Kidney tubule cell (primary cell): ENCODE measurements around the gene TMEM59.
"Not testable (repeated sequence)": the region's sequence is repeated elsewhere in the genome, so short reads cannot be mapped to it uniquely, and the experiment has no call there.

ENCODE experiments used
- DNase-seq: peaks from one replicate; pipeline ENCODE4 v3.0.0-alpha.2; 2018; ENCODE audit warnings: low spot score

Gene TMEM59

DNA sequence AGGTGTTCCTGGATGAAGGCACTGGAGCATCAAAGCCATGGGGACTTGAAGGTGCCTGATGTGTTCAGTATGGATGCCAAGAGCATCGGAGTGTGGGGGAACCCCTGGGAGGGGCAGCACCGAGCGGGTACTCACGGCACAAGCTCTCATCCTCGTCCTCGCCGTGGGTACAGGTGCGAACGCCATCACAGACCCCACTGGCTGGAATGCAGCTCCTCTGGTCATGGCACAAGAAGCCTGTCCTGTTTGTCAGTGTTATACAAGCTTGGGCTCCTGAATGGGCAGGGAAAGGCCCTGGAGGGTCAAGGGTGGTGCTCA, 41.0 kb downstream of the TMEM59 start:
- DNase-seq, result no peak

DNA sequence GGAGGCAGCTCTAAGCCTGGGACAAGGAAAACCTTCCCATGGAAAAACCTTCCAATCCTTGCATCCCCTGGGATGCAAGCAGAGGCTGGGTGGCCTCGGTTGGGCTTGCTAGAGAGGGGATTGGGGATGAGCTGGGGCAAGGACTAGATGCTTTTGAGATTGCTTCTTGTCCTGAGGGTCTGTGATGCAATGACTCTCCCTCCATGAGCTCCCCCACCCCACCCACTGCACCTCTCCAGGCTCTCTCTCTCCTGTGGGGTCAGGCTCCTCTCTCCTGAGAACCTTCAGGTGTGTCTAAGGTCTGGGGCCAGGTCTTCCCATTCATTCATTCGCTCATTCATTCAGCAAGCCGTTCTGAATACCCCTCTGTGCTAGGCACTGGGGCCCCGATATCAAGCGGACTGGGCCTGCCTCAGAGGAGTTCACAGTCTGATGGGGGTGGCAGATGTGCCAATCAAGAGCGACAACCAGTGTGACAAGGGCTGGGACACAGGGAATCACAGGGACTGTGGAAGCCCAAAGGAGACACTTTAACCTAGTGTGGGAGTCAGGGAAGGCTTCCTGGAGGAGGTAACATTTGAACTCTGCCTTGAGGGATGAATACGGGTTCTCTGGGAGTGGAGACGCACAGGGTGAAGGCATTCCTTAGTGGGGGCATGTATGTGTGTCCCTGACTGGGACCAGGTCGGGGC, 41.5 kb downstream of the TMEM59 start:
- no peak for DNase-seq

DNA sequence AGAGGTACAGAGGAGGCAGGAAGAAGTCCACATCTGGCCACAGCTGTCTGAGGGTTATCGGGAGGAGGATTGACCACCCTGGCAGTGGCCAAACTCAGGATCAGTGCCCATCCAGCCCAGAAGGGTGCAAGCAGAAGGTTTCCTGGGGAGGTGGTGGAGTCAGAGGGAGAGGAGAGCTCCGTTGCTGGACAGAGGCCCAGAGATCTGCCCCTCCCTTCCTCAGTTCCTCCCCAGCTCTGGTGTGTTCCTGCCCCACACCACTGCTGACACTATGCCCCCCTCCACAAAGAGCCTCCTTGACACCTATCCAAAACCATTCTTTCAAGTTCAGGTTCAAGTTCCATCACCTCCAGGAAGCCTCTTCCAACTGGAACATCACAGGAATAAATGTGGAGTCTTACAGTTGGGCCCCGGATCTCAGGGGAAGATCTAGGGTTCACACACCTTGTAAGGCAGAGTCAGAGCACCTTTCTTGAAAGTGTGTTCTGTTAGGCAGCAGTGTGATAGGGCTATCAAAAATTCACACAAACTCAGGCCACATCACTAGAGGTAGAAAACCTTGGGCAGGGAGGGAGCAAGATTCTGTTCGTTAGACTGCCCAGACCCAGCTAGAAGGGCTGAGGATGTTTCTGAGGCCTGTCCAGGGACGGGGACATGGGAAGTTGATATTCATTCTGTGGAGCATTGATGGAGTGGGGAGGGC, 42.4 kb downstream of the TMEM59 start:
- no peak for DNase-seq

DNA sequence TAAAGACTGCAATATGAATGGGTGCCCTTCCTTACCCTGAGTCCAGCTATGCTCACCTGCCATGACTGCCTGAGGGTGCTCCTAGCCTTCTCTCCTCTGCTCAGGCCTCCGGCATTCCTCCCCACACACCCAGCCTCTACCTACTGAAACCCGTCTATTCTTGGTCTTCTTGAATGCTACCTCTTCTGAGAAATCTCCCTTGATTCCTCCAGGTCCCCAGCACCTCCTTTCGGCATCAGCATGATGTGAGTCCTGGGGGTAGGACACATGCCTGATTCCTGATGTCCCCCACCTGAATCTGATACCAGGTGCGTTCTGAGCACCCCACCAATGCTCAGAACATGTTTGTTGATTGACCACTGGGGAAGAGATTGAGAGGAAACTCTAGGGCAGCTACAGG, 43.6 kb downstream of the TMEM59 start:
- DNase-seq, result no peak

DNA sequence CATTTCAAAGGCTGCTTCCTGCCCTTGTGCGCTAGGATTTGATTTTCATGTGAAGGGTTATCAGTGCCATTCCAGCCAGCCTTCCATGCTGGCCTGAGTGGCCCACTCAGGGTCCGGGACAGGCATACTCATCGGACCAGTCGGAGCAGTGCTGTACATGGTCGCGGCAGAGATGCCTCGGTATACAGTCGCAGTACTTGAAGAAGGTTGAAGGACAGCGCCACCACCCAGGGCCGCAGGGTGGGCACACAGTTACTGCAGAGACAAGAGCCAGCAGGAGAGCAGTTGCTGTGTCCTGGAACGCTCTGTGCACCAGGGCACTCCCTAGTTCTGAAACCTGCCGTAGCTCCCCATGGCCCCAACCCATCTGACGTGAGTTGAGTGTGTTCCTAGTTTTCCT, 44.1 kb downstream of the TMEM59 start:
- no peak for DNase-seq

DNA sequence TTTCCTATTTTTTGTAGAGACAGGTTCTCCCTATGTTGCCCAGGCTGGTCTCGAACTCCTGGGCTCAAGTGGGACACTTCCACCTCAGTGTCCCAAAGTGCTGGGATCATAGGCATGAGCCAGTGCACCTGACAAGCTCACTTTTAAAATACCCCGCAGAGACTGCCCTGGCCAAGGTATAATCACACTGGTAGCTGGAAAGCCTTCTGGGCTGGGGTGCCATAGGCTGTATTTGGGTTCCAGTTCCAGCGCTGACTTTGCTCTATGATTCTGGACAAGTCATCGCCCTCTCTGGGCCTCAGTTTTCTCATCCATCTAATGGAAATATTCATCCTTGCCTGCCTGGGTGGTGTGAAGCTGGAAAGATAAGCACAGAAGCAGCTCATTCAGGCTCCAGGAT, 45.4 kb downstream of the TMEM59 start:
- no peak for DNase-seq

DNA sequence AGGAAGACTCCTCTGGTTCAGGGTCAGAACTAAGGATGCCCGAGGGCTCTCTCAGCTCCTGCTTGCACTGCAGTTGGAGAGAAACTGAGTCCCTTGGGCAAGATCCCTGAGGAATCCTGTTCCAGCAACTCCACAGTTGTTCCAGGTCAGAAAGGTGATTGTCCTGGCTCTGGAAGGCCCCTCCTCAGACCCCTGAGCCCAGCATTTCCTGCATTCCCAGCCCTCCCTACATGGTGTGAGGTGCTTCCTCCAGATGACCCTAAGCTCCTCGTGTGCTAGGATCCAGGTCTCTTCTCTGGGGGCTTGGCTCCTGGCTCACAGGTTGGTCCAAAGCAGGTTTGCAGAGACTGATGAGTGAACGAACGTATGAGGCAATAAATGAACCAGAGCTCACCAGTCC, 46.5 kb downstream of the TMEM59 start:
- DNase-seq, result no peak

DNA sequence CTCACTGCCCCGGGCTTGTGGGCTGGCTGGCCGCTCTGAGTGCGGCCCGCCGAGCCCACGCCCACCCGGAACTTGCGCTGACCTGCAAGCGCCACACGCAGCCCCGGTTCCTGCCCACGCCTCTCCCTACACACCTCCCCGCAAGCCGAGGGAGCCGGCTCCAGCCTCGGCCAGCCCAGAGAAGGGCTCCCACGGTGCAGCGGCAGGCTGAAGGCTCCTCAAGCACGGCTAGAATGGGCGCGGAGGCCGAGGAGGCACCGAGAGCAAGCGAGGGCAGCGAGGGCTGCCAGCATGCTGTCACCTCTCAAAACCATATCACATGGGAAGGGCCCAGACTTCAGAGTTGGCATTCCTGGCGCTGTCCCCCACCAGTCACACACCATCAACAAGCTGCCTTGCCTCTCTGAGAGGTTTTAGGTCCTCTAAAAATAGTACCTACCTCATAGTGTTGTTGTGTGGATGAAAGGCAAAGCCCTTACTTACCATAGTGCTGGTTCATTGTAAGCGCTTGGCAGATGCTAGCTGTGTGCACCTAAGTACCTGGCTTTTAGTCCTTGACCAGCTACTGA, 48.4 kb downstream of the TMEM59 start:
- no peak for DNase-seq

DNA sequence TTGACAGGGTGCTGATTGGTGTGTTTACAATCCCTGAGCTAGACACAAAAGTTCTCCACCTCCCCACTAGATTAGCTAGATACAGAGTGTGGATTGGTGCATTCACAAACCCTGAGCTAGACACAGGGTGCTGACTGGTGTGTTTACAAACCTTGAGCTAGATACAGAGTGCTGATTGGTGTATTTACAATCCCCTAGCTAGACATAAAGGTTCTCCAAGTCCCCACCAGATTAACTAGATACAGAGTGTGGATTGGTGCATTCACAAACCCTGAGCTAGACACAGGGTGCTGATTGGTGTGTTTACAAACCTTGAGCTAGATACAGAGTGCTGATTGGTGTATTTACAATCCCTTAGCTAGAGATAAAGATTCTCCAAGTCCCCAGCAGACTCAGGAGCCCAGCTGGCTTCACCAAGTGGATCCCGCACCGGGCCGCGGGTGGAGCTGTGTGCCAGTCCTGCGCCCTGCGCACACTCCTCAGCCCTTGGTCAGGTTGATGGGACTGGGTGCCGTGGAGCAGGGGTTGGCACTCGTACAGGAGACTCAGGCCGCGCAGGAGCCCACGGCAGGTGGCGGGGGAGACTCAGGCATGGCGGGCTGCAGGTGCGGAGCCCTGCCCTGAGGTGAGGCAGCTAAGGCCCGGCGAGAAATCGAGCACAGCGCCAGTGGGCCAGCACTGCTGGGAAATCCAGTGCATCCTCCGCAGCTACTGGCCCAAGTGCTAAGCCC, 49.1 kb downstream of the TMEM59 start:
- not testable (repeated sequence) for DNase-seq

DNA sequence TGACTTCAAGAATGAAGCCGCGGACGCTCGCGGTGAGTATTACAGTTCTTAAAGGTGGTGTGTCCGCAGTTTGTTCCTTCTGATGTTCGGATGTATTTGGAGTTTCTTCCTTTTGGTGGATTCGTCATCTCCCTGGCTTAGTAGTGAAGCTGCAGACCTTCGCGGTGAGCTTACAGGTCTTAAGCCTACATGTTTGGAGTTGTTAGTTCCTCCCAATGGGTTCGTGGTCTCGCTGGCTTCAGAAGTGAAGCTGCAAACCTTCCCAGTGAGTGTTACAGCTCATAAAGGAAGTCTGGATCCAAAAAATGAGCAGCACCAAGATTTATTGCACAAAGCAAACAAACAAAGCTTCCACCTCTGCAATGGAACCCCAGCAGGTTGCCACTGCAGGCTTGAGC, 49.8 kb downstream of the TMEM59 start:
- DNase-seq, result no peak

DNA sequence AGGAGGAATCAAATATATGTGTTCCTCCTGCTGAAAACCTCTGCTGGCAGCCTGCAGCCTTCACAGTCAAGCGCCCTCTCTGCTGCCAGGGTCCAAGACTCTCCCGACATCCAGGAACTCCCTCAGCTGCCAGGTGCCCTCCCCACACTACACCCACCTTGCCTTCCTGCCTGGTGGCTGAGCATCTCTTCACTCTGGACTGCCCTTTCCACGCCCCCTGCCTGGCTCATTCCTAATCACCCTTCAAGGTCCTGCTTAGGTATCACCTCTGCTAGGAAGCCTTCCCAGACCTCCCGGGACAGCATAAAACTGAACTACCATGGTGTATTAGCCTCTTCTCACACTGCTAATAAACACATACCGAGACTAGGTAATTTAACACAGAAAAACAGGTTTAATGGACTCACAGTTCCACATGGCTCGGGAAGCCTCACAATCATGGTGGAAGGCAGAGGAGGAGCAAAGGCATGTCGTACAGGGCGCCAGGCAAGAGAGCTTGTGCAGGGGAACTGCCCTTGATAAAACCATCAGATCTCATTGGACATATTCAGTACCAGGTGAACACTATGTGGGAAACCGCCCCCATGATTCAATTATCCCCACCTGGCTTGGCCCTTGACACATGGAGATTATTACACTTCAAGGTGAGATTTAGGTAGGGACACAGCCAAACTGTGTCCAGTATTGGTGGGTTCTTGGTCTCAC, 50.3 kb downstream of the TMEM59 start:
- DNase-seq, result no peak

DNA sequence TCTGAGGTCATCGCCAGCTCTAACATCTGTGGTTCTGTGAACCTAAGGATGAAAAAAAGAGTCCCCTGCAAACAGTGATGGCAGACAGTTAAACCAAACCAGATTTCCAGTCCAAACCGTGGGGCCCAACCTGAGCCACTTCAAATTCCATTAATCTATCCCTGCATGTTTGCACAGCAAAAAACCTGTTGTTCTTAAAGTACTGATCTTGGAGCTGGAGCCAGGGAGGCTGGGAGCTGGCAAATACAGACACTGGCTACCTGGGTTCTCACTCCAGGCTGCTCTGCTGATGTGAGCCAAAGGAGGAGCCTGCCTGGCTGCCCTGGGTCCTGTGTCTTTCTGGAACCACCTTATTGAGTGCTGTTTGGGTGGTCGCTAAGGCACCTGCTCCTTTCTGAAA, 51.4 kb downstream of the TMEM59 start:
- DNase-seq, result no peak

DNA sequence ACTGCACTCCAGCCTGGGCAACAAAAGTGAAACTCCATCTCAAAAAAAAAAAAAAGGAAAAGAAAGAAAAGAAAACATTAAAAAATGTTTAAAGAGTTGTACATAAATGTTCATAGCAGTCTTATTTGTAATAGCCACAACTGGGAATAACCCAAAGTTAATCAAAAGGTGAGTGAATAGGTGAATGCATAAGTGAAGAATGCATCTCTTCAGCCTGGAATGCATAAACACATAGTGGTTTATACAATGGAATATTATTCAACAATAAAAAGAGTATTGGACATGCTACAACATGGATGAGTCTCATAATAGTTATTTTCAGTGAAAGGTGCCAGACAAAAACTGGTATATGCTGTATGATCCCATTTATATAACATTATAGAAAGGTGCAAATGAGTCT, 53.1 kb downstream of the TMEM59 start:
- no peak for DNase-seq

DNA sequence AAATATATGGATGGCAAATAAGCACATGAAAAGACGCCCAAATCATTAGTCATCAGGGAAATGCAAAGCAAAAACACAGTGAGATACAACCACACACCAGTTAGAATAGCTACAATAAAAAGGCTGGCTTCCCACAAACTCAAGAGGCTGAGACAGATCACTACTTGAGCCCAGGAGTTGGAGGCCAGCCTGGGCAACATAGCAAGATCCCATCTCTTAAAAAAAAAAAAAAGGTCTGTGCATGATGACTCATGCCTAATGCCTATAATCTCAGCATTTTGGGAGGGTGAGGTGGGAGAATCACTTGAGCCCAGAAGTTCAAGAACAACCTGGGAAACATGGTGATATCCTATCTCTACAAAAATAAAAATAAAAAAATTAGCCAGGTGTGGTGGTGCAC, 54.8 kb downstream of the TMEM59 start:
- DNase-seq, result no peak

DNA sequence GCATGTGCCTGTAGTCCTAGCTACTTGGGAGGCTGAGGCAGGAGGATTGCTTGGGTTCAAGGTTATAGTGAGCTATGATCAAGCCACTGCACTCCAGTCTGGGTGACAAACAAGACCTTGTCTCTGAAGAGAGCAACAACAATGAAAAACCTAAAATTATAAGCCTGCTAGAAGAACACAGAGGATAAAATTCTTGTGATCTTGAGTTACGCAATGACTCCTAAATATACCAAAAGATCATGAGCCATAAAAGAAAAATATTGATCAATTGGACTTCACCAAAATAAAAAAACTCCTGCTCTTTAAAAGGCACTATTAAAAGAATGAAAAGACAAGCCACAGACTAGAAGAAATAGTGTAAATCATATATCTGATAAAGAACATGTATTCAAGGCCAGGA, 57.3 kb downstream of the TMEM59 start:
- DNase-seq, result no peak

DNA sequence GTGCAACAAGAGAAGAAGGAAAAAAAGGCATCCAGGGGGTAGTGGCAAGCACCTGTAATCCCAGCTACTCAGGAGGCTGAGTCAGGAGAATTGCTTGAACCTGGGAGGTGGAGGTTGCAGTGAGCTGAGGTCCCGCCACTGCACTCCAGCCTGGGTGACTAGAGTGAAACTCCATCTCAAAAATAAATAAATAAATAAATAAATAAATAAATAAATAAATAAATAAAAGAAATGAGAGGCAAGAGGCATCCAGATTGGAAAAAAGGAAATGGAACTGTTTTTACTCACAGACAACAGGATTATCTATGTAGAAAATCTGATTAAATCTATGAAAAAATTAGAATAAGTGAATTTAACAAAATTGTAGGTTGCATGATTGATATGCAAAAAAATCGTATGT, 58.5 kb downstream of the TMEM59 start:
- not testable (repeated sequence) for DNase-seq

DNA sequence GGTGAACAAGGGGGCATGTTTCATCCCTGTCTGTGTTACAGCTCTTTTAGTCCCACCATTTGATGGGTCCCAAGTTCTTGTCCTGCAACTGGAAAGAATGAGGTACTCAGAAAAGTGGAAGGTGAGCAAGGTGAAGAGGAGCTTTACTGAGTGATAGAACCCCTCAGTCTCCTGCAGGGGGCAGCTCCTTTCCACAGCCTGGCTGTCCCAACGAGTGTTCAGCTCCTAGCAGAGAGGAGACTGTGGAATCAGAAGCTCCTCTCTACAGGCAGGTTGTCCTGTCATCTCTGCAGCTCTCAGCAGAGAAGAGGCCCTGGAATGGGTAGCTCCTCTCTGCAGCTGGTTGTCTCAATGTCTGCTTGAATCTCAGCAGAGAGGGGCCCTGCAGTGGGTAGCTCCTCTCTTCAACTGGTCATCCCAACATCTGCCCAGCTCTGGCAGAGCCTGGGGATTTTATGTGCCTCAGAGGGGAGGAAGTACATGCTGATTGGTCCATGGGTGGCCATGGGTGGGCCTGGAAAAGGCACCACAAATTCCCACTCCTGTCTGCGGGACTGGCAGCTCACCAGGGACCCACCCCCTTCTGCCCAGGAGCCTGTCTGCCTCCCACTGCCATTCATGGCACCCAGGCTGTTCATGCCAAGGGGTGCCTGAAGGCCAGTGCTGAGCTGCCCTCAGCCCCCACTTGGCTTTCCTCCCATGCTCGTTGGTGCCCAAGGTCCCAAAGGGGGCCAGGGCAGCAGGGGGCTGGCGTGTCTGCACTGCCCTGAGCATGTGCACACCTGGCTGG, 60.7 kb downstream of the TMEM59 start:
- no peak for DNase-seq

DNA sequence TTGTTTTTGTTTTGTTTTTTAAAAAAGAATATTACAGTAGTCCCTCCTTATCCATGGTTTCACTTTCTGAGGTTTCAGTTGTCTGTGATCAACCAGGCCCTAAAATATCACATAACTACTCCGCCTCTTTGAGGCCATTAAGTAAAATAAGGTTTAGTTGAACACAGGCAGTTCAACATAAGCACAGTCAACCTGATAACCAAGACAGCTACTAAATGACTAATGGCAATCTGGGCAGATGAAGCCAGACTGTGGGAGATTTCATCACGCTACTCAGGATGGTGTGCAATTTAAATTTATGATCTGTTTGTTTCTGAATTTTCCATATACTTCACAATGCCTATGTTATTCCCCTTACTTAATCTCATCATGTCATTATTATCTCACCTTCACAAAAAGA, 65.1 kb downstream of the TMEM59 start:
- DNase-seq, result no peak

DNA sequence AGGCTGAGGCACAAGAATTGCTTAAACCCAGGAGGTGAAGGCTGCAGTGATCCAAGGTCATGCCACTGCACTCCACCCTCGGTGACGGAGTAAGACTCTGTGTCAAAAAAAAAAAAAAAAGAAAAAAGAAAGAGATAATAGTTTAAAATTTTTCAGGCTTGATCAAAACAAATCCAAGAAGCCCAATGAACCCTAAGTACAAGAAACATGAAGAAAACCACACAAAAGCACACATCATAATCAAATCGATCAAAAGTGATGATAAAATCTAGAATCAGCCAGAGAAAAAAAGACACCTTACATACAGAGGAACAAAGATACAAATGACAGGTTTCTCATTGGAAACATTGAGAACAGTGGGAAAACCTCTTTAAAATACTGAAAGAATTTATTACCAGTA, 66.5 kb downstream of the TMEM59 start:
- no peak for DNase-seq

DNA sequence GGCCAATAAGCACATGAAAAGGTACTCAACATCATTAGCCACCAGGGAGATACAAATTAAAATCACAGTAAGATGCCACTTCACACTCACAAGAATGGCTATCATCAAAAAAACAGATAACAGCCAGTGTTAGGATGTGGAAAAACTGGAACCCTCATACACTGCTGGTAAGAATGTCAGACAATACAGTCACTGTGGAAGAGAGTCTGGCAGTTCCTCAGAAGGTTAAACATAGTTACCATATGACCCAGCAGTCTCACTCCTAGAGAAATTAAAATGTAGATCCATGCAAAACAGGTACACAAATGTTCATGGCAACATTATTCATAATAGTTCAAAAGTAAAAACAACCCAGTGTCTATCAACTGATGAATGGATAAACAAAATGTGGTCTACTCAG, 68.3 kb downstream of the TMEM59 start:
- no peak for DNase-seq

DNA sequence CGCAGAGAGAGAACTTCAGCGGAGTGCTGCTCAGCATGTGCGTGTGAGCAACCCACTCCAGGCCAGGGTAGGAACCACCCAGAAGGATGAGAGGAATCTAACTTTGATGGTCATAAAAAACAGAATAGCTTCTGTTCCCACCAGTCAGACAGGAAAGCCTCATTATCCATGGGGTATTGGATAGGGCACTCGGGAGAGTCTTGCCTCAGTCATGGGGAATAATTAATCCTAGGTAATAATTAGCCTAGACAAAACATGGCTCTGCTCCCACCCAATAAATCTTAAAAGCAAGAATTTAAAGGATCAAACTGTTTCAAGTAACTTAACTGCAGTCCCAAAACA, 70.3 kb downstream of the TMEM59 start:
- DNase-seq, result no peak
